GM19023 (cell line): ENCODE results near the gene HNF4A.

ENCODE experiments used
- ATAC-seq: cut with Tn5 transposase; IDR thresholded peaks from one replicate; pipeline ENCODE4 v1.9.1; 2021; ENCODE audit warnings: mild to moderate bottlenecking, moderate library complexity; ENCODE audit not compliant: unreplicated experiment

HNF4A gene

DNA sequence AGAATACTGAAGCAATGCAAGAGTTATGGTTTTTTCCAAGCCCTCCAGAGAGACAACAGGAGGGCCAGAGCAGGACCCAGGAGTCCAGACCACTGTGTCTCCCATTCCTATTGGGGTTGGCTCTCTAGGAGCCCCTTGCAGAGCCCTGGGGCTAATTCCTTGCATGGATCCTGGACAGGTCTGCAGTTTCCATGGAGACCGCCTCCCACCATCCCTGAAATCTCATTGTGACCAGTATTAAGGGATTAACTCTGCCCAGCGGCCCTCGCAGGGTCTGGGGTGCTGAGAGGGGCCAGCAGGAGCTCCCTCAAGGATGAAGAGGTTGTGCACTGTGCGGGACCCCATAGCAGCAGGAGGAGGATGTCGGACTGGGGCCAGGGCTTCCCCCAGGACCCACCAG lies 34.8 kb downstream of the HNF4A start:
- no peak for ATAC-seq

DNA sequence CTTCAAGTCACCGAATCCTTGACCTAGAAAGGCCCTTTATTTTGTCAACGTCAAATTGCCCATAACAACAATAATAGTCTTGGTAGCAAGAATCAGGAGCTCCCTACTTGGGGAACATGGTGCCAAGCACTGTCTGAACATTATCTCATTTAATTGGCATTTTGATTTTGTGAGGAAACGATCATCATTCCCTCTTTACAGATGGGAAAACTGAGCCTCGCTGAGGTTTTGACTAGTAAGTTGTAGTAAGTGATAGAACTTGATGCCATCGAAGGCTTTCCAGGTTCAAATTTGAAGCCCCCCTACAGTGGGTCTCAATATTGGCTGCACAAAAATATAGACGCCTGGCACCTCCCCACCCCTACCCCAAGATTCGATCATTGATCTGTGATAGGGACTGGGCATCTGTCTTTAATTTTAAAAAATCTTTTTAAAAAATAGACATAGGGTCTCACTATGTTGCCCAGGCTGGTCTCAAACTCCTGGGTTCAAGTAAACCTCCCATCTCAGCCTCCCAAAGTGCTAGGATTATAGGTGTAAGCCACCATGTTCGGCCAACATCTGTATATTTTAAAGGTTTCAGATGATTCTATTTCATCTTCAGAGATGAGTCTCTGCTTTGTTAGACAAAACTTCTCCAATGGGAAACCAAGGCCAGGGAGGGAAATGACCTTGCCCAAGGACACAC lies 36.7 kb downstream of the HNF4A start:
- no peak for ATAC-seq

DNA sequence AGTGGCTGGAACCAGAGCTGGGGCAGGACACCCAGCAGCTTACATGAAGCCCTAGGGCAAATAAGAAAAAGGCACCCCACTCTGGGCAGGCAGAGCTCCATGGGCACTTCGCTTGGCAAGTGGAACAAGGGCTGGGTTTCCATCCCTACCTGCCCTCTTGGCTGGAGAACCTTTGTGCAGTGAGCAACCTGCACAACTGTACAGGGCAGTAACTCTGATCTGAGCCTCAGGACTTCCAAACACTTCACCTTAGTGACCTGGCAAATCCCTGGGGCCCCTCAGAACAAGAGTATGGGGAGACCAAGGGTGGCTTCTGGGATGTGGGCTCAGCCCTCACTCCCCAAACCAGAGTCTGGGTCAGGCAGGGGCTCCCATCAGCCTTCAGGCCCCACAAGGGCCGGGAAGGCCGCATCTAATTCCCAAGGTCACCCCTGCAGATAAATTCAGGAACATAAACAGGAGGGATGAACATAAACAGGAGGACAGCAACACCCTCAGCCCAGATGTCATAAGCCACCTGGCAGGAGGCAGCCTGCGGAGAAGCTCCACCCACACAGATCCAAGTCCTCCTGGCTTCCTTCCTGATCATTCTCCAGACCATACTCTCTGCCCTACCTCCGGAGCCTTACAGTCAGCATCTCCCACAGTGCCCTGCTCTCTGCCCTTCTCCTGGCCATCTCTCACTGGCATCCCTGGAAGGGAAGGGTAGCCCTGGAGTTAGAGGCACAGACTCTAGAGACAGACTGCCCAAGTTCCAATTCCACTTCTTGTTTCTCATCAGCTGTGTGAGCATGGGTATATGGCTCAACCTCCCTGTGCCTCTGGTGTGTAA lies 37.5 kb downstream of the HNF4A start:
- ATAC-seq = no peak

DNA sequence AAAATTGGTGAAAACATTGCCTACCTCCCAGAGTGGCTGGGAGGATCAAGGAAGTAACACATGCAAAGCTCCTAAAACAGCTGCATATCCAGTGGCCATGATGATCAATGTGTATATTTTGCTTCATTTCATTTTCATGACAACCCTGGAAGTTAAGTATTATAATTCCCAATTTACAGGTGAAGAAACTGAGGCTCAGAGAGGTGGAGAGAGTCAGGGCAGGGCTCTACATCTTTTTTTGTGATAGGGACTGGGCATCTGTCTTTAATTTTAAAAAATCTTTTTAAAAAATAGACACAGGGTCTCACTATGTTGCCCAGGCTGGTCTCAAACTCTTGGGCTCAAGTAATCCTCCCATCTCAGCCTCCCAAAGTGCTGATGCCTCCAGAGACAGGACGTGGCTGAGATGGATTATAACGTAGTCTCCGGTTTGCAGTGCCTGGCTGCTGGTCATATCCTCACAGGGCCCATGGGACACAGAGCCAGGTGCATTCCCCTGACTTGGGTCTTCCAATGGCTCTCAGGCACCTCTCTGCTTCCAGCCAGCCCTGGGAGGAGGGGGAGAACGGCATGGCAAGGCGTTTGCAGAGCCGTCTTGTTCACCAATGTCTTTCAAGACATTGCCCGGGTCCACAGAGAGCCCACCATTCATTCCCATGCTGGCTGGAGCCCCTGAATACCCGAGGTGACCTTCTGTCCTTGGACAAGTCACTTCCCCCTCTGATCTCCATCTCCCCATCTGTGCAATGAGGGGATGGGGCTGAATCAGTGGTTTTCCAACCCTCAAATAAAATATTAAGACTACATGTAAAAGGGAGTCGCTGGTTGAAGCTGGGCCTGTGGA lies 38.3 kb downstream of the HNF4A start:
- ATAC-seq = no peak

DNA sequence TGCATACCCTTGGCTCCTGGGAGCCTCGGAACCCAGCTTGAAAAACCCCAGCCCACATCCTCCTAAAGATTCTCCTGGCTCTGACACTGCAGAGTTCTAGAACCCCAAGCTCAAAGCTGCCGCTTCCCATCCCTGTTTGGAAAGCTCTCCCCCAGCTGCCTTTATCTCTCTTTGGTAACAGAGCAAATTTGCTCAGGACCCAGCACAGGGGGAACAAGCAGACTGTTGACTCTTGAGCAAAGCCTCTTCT lies 38.9 kb downstream of the HNF4A start:
- ATAC-seq = no peak

DNA sequence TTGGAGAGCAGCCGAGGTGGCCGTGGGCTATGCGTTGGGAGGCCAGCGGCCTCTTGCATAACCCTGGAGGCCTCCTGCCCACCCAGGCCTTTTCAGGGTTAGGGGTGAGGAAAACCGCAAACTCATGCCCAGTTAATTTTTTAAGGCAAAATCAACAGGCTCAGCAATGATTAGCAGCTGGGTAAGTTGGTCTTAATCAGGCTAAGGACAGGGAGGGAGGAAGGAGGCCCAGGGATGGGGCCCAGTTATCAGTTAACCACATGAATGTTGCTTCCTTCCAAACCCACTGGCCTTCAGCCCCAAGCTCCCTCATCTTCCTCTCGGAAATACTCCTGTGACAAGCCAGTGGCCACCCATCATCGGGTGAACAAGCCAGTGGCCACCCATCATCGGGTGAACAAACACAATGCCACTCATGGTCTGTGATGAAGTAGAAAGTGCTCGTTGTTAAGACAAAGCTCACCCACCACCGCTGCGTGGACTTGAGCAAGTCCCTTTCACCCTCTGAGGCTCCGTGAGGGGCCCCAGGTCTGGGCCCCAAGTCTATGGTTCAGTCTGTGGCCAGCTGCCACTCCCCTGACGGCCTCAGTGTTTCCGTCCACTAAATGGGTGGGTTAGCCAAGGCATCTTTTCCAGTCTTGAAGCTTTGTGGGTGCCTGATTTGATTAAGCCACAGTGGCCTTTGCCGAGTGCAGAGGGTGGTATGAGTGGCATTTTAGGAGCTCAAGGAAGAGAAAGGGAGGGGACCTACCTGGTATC lies 39.4 kb downstream of the HNF4A start:
- ATAC-seq = no peak

DNA sequence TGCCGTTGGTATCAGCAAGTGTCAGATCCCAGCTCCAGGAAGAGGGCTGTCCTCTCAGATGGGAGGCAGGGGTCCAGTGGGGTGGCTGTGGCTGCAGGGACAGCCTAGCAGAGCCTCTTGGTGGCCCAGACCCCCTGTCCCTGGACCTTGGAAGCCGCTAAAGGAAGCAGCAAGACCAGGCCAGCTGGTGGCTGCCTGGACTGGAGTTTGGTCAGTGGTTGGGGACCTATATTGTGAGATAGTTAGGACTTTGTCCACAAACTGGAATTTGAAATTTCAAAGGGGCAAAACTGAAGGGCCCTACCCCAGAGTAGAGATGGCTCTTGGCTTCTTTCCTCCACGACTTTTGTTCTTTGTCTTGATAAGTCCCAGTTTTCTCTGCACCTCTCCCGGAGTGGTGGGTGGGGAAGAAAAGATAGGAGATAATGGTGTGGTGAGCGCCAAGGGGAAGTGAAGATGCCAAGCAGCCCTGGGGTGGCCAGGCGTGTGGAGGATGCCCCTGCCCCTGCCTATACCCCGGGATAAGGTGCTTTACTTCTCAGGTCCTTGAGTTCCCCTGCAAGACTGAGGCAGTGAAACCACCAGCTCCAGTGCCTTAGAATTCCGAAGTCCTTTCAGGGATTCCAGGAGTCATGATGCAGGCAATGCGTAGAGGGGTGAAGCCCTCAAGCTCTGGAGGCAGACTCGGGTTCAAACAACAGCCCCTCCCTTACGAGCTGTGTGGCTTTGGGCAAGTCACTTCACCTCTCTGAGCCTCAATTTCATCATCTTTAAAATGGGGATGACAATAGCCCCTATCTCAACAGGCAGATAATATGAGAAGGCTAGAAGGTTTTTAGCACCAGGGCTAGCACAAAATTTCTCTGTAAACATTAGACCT lies 40.2 kb downstream of the HNF4A start:
- ATAC-seq = no peak

DNA sequence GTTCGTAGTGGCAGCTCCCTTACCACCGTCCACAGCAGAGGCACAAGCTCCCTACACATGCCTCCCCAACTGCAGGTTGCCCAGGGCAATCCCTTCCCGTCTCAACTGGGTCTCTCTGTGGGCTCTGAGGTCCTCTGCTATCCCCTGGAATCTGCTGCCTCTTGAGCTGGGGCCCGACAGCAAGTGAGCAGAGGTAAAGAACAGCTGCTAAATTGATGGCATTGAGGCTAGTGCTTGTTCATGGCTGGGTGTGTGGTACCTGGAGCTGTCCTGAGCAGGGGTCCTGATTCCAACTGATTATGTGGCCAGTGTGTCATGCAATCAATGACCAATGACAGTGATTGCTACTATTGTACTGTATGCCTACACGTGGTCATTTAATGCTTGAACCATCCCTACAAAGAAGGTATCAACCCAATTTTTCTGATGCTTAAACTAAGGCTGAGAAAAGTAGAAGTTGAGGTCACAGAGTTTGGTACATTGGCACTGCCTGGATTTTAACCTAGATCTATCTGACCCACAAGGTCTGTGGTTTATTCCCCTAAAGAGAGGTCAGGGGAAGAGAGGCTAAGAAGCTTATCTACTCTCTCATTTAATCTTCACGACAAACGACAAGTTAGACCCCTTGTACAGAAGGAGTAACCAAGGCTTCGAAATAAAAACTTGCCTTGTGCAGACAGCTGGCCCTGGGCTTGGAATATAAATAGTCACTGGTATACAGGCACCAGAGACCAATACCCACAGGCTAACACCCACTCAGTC lies 41.1 kb downstream of the HNF4A start:
- no peak for ATAC-seq

DNA sequence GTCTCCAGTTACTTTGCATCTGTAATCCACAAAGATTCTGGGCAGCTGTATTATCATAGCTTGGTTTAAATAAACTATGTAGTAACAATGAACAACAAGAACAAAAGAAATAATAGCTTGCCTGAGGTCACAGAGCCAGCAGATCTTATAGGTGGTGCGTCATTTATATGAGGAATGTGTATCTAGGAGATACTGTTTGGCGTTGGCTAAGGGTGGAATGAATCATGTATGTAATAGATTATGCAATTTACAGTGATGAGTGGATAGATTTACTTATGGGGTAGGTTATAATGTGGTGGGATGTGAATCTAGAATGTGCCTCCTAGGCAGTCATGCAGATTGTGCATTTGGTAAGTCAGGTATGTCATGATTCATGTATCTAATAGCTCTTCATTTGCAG lies 42.8 kb downstream of the HNF4A start:
- no peak for ATAC-seq

DNA sequence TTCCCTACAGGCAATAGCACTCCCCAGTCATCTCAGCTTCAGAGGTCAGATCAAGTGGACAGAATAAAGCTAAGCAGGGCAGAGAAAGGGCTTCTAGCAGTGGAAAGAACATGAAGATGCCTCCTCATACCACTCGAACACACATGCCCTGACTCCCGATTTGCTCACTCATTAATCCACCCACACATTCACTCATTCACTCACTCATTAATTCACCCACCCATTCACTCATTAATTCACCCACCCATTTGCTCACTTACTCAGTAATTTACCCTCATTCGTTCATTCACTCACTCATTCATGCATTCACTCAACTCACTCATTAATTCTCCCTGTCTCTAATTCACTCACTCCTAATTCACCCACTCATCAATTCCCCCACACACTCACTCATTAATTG lies 43.9 kb downstream of the HNF4A start:
- ATAC-seq = no peak

DNA sequence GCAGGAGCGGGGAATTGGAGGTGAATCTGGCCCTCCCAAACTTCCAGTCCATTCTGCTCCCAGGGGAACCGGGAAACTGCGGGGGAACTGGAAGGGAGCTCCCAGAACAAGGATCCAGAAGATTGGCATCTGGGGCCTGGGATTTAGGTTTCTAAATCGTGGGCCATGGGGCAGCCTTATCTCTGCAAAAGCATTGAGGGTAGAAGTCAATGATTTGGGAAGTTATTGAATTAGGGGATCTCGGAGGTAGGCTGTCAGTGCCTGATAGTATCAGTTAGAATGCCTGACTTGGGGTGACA lies 45.1 kb downstream of the HNF4A start:
- no peak for ATAC-seq

DNA sequence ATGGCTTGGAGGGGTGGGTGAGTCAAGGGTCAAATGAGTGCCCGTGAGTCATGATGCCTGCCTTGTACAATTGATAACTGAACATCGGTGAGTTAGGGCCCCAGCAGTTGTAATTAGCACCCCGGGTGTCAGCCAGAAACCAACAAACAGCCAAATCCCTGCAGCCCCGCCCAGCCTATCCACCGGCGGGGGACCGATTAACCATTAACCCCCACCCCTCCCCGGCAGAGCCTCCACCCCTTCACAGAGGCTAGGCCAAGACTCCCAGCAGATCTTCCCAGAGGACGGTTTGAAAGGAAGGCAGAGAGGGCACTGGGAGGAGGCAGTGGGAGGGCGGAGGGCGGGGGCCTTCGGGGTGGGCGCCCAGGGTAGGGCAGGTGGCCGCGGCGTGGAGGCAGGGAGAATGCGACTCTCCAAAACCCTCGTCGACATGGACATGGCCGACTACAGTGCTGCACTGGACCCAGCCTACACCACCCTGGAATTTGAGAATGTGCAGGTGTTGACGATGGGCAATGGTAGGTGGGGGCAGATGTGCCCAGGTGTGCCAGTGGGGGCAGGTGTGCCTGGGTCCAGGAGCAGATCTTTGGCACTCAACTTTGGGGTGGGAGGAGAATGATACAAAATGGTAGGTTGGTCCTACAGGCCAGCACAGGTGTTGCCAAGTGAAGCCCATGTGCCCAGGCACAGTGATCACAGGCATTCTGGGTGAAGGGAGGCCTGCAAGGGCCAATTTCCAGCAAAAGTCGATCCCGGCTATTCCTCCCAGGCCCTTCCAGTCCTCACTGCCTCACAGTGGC lies 45.7 kb downstream of the HNF4A start:
- ATAC-seq = no peak

DNA sequence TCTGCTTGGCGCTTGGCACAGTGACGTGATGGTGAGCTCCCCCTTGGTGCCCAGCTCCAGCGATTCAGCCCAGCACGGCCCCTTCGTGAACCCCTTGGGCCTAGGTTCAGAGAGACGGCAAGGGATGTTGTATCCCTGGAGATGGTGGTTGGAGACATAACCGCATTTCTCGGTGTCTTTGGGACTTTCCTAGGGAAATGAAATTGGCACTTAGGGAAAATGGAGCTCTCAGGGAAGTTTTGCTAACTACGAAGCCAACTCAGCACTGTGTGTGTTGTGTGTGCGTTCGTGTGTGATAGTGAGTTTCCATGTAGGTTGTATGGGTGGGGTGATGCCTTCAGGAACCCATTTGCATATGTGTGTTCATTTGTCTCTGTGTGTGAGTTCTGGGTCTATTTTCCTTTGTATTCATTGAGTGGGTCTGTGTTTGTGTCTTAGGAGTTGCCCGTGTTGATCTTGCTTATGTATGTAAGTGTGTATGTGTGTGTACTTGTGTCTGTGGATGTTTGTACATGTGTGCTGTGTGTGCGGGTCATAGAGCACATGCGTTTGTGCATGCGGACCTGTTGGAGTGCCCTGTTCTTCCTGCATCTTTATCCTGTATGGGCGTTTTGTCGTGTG lies 46.4 kb downstream of the HNF4A start:
- no peak for ATAC-seq

DNA sequence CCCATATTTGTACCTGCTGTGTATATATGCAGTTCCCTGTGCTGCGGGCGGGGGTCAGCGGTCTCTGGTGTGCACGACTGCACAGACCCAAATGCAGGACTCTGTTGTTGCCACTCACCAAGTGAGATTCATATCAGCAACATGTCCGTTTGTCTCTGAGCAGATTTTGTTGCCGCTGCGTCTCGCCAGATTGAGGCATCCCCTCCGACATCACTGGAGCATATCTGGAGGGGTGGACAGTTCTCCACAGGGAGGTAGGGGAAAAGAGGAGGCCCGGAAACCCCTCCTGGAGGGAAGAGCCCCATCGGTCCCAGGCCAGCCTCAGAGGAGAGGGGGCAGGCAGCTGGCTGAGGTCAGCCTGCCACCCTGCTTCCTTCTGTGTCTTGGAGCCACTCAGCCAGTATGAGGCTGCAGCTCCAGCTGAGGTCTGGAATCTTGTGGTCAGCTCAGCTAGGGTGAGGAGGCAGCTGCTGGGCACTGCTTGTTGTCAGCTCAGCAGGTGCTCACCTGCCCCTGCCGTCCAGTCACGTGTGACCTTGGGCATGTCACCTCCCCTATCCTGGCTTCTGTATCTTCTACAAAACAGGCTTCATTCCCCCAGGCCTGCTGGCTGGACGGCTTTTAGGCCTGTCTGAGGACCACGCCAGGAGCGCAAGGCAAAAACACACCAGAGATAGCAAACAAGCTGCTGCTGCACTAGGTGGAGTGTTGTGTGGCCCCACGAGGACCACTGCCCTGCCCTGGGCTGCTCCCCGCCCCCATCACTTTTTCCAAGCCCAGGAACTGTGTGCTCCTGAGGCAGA lies 47.1 kb downstream of the HNF4A start:
- no peak for ATAC-seq

DNA sequence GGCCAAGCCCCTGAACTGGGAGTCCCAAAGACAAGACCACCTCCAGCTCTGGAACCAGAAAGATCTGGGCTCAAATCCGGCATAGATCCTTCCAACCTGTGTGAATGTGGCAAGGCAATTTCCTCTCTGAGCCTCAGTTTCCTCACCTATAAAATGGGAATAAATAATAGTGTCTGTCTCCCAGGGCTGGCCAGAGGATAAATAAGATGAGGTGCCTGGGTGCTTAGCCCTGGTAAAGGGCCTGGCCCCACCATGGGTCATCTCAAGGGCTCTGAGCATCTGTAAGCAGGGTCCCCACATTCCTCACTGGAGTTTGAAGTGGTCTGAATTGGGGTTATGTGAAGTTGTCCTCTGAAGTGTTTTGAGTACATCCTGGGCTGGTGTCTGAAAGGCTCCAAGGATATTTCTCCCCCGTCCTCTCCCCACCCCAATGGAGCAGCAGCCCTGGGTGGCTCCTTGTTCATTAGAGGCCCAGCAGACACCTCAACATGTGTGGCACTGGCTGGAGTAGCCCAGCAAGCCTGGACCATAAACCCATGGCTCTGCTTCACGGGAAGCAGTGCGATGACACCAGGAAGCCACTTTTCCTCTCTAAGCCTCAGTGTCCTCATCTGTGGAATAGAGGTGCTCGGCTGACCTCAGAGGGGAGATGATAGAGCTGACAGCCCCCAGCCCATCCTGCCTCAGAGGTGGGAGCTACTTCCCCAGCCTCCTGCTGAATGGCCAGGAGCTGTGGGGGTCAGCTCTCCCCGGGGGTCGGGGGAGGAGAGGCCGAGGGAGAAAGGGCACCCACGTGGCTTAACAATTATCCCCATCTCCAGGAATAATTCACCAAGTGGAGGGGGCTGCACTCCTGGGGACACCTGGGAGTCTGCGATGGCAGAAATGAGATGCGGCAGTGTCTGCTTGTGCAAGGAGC lies 48.0 kb downstream of the HNF4A start:
- ATAC-seq = no peak
